T-helper 1 cell treated with Interleukin-12 subunit alpha and Interleukin-12 subunit beta and Interleukin-4 antibody, amounts not matched to agents 30 ng/mL and 1 ng/mL, for 36 hours (primary cell): Measurements from ENCODE around the gene SELENOP. TPM values are rescaled to one million over a fixed set of nuclear protein-coding genes. Genes with fewer than 3 reads are reported as not detected.
"Not testable (repeated sequence)": the region's sequence is repeated elsewhere in the genome, so short reads cannot be mapped to it uniquely, and the experiment has no call there.

ENCODE experiments used
- intact Hi-C: fragments of 100-400 bp; cut with micrococcal nuclease; formaldehyde crosslinking; loops from one replicate; pipeline ENCODE4 v1.15.1; 2024
- total RNA-seq: library from RNA; stranded (reverse); gene quantifications from 2 replicates; pipeline ENCODE4 v1.2.3, GENCODE V29; 2022

SELENOP gene
- total RNA-seq, 1 donor from 2014 or later = not detected

- intact Hi-C loops = no loop called here
These were observed 15.2 kb upstream of the SELENOP start for GRCh38 chr5:42826757-42827515.

- intact Hi-C loops = no loop called here
These were observed 13.9 kb upstream of the SELENOP start for GRCh38 chr5:42825422-42826148.

GRCh38 chr5:42824347-42824976 lies 12.8 kb upstream of the SELENOP start:
- intact Hi-C loops = no loop called here

GRCh38 chr5:42822548-42822947 lies 10.9 kb upstream of the SELENOP start:
- intact Hi-C loops = no loop called here

GRCh38 chr5:42819745-42820144 lies 8.1 kb upstream of the SELENOP start:
- intact Hi-C loops = no loop called here

GRCh38 chr5:42816546-42816945 lies 4.9 kb upstream of the SELENOP start:
- intact Hi-C loops = not testable (repeated sequence)

GRCh38 chr5:42813533-42813932 lies 1.8 kb upstream of the SELENOP start:
- intact Hi-C loops = no loop called here

- intact Hi-C loops = no loop called here
These were observed 928 bp upstream of the SELENOP start for GRCh38 chr5:42812620-42813019.

GRCh38 chr5:42810834-42811590 lies 680 bp downstream of the SELENOP start:
- intact Hi-C loops = no loop called here

- intact Hi-C loops = no loop called here
These were observed 2.6 kb downstream of the SELENOP start for GRCh38 chr5:42808888-42809611.

- intact Hi-C loops = no loop called here
These were observed 3.8 kb downstream of the SELENOP start for GRCh38 chr5:42807722-42808447.

- intact Hi-C loops = no loop called here
These were observed 4.9 kb downstream of the SELENOP start for GRCh38 chr5:42806701-42807262.

GRCh38 chr5:42806004-42806700 lies 5.5 kb downstream of the SELENOP start:
- intact Hi-C loops = no loop called here

GRCh38 chr5:42804717-42805339 lies 6.9 kb downstream of the SELENOP start:
- intact Hi-C loops = no loop called here

- intact Hi-C loops = no loop called here
These were observed 10.1 kb downstream of the SELENOP start for GRCh38 chr5:42801516-42802166.

GRCh38 chr5:42800748-42801330 lies 10.9 kb downstream of the SELENOP start:
- intact Hi-C loops = no loop called here

GRCh38 chr5:42799668-42800114 lies 12.0 kb downstream of the SELENOP start:
- intact Hi-C loops = no loop called here

GRCh38 chr5:42799241-42799608 lies 12.5 kb downstream of the SELENOP start:
- intact Hi-C loops = no loop called here
